HepG2 (cell line): Measurements from ENCODE around the gene ZNRD2. TPM values are rescaled to one million over a fixed set of nuclear protein-coding genes. Genes with fewer than 3 reads are reported as not detected.

Source experiments
- BCL6 ChIP-seq: IDR thresholded peaks from 2 replicates; pipeline ENCODE4 v1.6.1; 2016; ENCODE audit warnings: missing genetic modification reagents, missing compliant biosample characterization
- CHD2 ChIP-seq: IDR thresholded peaks from 2 replicates; pipeline ENCODE4 v1.6.1; 2011; ENCODE audit warnings: low read depth, low read length, improper control_type of control experiment
- GPN1 ChIP-seq: sonication (generic); formaldehyde crosslinking; IDR thresholded peaks from 2 replicates; pipeline ENCODE4 v1.5.1; 2020; ENCODE audit warnings: missing genetic modification reagents, borderline replicate concordance
- HDAC2 ChIP-seq: sonication (generic); formaldehyde crosslinking; IDR thresholded peaks from 2 replicates; pipeline ENCODE4 v1.4.0; 2020; ENCODE audit warnings: missing genetic modification reagents
- MEIS2 ChIP-seq: sonication (generic); formaldehyde crosslinking; IDR thresholded peaks from 2 replicates; pipeline ENCODE4 v1.9.0; 2021; ENCODE audit warnings: mild to moderate bottlenecking, missing genetic modification reagents
- POLR2AphosphoS2 ChIP-seq: IDR thresholded peaks from 2 replicates; pipeline ENCODE4 v1.6.1; 2011; ENCODE audit warnings: low read depth, low read length, improper control_type of control experiment
- RAD21 ChIP-seq: fragments of 450-650 bp; formaldehyde crosslinking; IDR thresholded peaks from 2 replicates; pipeline ENCODE4 v1.5.0; 2020; ENCODE audit warnings: mild to moderate bottlenecking
- SALL1 ChIP-seq: sonication (generic); formaldehyde crosslinking; IDR thresholded peaks from 2 replicates; pipeline ENCODE4 v1.8.0; 2022; ENCODE audit warnings: mild to moderate bottlenecking, missing genetic modification reagents
- SIX1 ChIP-seq: sonication (generic); formaldehyde crosslinking; IDR thresholded peaks from 2 replicates; pipeline ENCODE4 v1.4.0; 2020; ENCODE audit warnings: missing genetic modification reagents, borderline replicate concordance
- TCF12 ChIP-seq, 2 experiments: fragments of 450-650 bp in 1 of 2; sonication (generic) in 1 of 2; formaldehyde crosslinking in 1 of 2; IDR thresholded peaks; 2 replicates each; pipeline versions ENCODE4 v1.6.1 to v1.8.0; 2017 to 2022; ENCODE audit warnings: antibody characterized with exemption in 1 of 2, mild to moderate bottlenecking in 1 of 2, missing genetic modification reagents in 1 of 2, moderate library complexity in 1 of 2
- ZNF232 ChIP-seq: sonication (generic); formaldehyde crosslinking; IDR thresholded peaks from 2 replicates; pipeline ENCODE4 v1.4.0; 2020; ENCODE audit warnings: missing genetic modification reagents, borderline replicate concordance
- ZNF496 ChIP-seq: sonication (generic); formaldehyde crosslinking; IDR thresholded peaks from 2 replicates; pipeline ENCODE4 v1.8.1; 2023; ENCODE audit warnings: mild to moderate bottlenecking, moderate library complexity, missing genetic modification reagents; ENCODE audit not compliant: insufficient replicate concordance
- ZNF652 ChIP-seq: IDR thresholded peaks from 2 replicates; pipeline ENCODE4 v1.6.1; 2016; ENCODE audit warnings: low read depth, borderline replicate concordance
- ZNF713 ChIP-seq: sonication (generic); formaldehyde crosslinking; IDR thresholded peaks from 2 replicates; pipeline ENCODE4 v1.4.0; 2020; ENCODE audit warnings: mild to moderate bottlenecking, missing genetic modification reagents
- ZNF790 ChIP-seq: sonication (generic); formaldehyde crosslinking; IDR thresholded peaks from 2 replicates; pipeline ENCODE4 v1.8.0; 2022; ENCODE audit warnings: missing genetic modification reagents, mild to moderate bottlenecking, borderline replicate concordance
- ZNF792 ChIP-seq: IDR thresholded peaks from 2 replicates; pipeline ENCODE4 v1.6.1; 2016
- ZNF83 ChIP-seq: sonication (generic); formaldehyde crosslinking; IDR thresholded peaks from 2 replicates; pipeline ENCODE4 v1.4.0; 2020; ENCODE audit warnings: missing genetic modification reagents, mild to moderate bottlenecking, borderline replicate concordance
- polyA plus RNA-seq, 8 experiments: library from polyadenylated mRNA; depleted of rRNA in 3 of 8; stranded (reverse) in 7 of 8; unstranded in 1 of 8; fragments of >200 nt; fragmentation: Illumina TruSeq in 4 of 8; extraction: Trizol in 4 of 8; gene quantifications; 2 replicates each; pipeline versions ENCODE4 v1.2.1 to v1.2.3, GENCODE V29; 2011 to 2016; ENCODE audit warnings: low read depth in 4 of 8, missing spikeins in 1 of 8, mixed read lengths in 1 of 8; ENCODE audit not compliant: insufficient read depth in 1 of 8
- total RNA-seq, 5 experiments: library from RNA; depleted of rRNA; stranded (reverse); fragments of >200 nt; fragmentation: Illumina TruSeq; extraction: Trizol; gene quantifications; 2 replicates each; pipeline ENCODE4 v1.2.3, GENCODE V29; 2016; ENCODE audit warnings: low read depth in 1 of 5
- TF ChIP-seq, protein P1 (sequence below): IDR thresholded peaks from 2 replicates; pipeline ENCODE4 v1.4.0; 2020; ENCODE audit warnings: mild to moderate bottlenecking, missing genetic modification reagents
- TF ChIP-seq, protein P2 (sequence below): sonication (generic); formaldehyde crosslinking; IDR thresholded peaks from 2 replicates; pipeline ENCODE4 v1.5.0; 2020; ENCODE audit warnings: missing genetic modification reagents
- TF ChIP-seq, protein P3 (sequence below): IDR thresholded peaks from 2 replicates; pipeline ENCODE4 v1.6.1; 2016; ENCODE audit warnings: low read depth

Gene ZNRD2
- total and polyA plus RNA-seq, 2 of the 13 experiments (the other 11 are each of a cell fraction or from before 2014, with no cell fraction given), result 29.2 to 34.0 TPM

DNA sequence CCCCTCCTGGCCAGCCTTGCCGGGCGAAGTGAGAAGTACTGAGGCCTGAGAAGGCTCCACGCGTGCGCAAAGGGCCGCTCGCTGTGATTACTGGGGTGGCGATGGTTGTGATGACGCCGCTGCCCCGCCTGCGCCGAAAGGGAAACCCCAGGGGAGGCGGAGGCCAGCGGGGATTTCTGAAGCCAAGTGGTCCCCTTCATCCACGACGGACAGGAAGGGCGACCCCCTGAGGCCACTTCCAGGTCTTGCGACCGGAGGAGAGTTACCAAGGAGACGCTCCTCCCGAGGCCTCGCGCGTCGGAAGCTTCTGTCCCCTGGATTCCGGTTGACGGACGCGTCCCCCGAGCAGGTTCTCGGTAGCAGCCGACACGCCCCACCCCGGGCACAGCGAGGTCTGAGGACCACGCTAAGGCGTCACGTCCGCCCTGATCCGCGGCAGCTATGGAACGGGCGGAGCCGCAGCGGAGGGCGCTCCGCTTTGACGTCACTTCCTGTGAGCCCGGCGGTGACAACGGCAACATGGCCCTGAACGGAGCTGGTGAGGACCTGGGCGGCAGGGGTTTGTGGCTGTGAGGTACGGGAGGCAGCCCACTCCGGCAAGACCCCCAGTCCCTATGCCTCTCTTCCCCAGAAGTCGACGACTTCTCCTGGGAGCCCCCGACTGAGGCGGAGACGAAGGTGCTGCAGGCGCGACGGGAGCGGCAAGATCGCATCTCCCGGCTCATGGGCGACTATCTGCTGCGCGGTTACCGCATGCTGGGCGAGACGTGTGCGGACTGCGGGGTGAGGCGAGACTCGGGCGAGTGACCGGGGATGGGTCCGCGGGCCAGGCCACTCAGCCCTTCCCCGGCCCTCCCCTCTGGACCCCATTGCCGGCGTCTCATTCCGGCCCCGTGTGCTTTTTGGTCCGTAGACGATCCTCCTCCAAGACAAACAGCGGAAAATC lies at the start of gene ZNRD2 (continued):
- TF ChIP-seq TCF12 (IDR thresholded peaks at IDR 0.05) (no peak), TCF12 (CRISPR knock-in tag; IDR thresholded peaks at IDR 0.05) (peak; percentile 50; the same call in 1 of the 2 replicates), ZNF652 (CRISPR knock-in tag) (no peak), SALL1 (CRISPR knock-in tag) (peak; percentile 84), HDAC2 (CRISPR knock-in tag) (peak; percentile 99), ZNF83 (CRISPR knock-in tag) (no peak), POLR2AphosphoS2 (no peak), CHD2 (no peak), ZNF792 (CRISPR knock-in tag) (peak; percentile 79), ZNF713 (CRISPR knock-in tag) (peak; percentile 66), ZNF232 (CRISPR knock-in tag) (no peak; the same call in 1 of the 2 replicates), BCL6 (CRISPR knock-in tag) (peak; percentile 34; the same call in 1 of the 2 replicates), SIX1 (CRISPR knock-in tag) (no peak), ZNF496 (no peak), ZNF790 (CRISPR knock-in tag) (0 out of 2 replicates have a peak, but pooled peaks have one; percentile 78), GPN1 (CRISPR knock-in tag) (no peak), MEIS2 (CRISPR knock-in tag) (peak; percentile 63; the same call in 1 of the 2 replicates), RAD21 (peak; percentile 87)
- TF ChIP-seq, protein P1, sequence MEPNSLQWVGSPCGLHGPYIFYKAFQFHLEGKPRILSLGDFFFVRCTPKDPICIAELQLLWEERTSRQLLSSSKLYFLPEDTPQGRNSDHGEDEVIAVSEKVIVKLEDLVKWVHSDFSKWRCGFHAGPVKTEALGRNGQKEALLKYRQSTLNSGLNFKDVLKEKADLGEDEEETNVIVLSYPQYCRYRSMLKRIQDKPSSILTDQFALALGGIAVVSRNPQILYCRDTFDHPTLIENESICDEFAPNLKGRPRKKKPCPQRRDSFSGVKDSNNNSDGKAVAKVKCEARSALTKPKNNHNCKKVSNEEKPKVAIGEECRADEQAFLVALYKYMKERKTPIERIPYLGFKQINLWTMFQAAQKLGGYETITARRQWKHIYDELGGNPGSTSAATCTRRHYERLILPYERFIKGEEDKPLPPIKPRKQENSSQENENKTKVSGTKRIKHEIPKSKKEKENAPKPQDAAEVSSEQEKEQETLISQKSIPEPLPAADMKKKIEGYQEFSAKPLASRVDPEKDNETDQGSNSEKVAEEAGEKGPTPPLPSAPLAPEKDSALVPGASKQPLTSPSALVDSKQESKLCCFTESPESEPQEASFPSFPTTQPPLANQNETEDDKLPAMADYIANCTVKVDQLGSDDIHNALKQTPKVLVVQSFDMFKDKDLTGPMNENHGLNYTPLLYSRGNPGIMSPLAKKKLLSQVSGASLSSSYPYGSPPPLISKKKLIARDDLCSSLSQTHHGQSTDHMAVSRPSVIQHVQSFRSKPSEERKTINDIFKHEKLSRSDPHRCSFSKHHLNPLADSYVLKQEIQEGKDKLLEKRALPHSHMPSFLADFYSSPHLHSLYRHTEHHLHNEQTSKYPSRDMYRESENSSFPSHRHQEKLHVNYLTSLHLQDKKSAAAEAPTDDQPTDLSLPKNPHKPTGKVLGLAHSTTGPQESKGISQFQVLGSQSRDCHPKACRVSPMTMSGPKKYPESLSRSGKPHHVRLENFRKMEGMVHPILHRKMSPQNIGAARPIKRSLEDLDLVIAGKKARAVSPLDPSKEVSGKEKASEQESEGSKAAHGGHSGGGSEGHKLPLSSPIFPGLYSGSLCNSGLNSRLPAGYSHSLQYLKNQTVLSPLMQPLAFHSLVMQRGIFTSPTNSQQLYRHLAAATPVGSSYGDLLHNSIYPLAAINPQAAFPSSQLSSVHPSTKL, result peak; percentile 54
- TF ChIP-seq, protein P2, sequence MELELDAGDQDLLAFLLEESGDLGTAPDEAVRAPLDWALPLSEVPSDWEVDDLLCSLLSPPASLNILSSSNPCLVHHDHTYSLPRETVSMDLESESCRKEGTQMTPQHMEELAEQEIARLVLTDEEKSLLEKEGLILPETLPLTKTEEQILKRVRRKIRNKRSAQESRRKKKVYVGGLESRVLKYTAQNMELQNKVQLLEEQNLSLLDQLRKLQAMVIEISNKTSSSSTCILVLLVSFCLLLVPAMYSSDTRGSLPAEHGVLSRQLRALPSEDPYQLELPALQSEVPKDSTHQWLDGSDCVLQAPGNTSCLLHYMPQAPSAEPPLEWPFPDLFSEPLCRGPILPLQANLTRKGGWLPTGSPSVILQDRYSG (CRISPR knock-in tag), result 0 out of 2 replicates have a peak, but pooled peaks have one; percentile 18
- TF ChIP-seq, protein P3, sequence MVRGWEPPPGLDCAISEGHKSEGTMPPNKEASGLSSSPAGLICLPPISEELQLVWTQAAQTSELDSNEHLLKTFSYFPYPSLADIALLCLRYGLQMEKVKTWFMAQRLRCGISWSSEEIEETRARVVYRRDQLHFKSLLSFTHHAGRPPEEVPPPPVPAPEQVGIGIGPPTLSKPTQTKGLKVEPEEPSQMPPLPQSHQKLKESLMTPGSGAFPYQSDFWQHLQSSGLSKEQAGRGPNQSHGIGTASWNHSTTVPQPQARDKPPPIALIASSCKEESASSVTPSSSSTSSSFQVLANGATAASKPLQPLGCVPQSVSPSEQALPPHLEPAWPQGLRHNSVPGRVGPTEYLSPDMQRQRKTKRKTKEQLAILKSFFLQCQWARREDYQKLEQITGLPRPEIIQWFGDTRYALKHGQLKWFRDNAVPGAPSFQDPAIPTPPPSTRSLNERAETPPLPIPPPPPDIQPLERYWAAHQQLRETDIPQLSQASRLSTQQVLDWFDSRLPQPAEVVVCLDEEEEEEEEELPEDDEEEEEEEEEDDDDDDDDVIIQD (CRISPR knock-in tag), result no peak
